Lung microvascular endothelial cell (primary cell): ENCODE results near the gene RELA. TPM values are rescaled to one million over a fixed set of nuclear protein-coding genes. Genes with fewer than 3 reads are reported as not detected.
"Not testable (repeated sequence)": the region's sequence is repeated elsewhere in the genome, so short reads cannot be mapped to it uniquely, and the experiment has no call there.

Source experiments
- DNase-seq, 2 donors: peaks; one replicate each; pipeline versions ENCODE4 v3.0.0 to v3.0.0-alpha.2; 2010; ENCODE audit warnings: low read depth in 2 of 2
- total RNA-seq: library from RNA; depleted of rRNA; stranded (reverse); fragments of >200 nt; gene quantifications from 2 replicates; pipeline ENCODE4 v1.2.1, GENCODE V29; 2014

The RELA gene
- total RNA-seq, 1 donor from 2014 or later: 16.1 TPM

DNA sequence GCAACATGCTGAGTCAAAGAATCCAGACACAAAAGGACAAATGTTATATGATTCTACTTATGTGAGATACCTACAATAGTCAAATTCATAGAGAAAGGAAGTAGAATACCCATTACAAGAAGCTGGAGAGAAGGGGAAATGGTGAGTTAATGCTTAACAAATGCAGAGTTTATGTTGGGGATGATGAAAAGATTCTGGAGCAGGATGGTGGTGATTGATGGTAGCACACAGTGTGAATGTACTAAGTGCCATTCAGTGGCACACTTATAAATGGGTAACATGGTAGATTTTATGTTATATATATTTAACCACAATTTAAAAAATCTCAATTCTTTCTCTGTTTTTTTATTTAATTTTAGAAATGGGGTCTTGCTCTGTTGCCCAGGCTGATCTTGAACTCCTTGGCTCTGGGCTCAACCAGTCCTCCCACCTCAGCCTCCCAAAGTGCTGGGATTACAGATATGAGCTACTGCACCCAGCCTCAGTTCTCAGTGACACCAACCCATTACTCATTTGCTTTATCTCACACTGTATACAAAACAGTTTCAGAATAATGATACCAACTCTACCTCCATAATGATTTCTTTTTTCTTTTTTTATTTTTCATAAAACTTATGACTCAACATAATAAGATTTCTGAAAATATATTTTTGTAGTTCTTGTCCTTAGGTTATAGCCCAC is 9.6 kb upstream of the RELA start:
- DNase-seq: no peak

DNA sequence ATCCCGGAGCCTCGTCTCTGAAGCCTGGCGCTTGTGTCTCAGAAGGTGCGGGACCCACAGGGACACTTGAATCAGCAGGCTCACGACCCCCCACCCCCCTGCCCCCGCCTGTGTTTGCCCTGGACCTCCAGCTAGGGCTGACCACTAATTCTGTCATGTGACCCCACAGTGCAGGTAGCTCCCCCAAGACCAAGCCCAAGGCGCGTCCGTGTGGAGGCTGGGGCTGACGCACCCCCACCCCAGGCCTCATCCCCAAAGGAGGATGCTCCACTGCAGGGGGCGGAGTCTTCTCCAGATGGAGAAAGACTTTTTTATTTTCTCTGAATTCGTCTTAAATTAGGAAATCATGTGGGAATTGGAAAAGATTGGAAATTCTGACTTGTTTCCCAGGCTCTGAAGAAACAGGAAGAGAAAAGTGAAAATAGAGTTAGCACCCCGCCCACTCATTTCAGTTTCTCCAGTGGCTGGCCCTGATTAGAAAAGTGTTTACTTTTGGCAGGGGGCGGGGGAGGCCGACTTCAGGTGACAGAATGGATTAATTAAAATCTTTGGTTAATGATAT is 1.0 kb upstream of the RELA start:
- peak; percentile 51 to 53 for DNase-seq

GRCh38 chr11:65662247-65662798 is 393 bp downstream of the RELA start:
- peak in 1 of 2 donors; percentile 64 for DNase-seq

DNA sequence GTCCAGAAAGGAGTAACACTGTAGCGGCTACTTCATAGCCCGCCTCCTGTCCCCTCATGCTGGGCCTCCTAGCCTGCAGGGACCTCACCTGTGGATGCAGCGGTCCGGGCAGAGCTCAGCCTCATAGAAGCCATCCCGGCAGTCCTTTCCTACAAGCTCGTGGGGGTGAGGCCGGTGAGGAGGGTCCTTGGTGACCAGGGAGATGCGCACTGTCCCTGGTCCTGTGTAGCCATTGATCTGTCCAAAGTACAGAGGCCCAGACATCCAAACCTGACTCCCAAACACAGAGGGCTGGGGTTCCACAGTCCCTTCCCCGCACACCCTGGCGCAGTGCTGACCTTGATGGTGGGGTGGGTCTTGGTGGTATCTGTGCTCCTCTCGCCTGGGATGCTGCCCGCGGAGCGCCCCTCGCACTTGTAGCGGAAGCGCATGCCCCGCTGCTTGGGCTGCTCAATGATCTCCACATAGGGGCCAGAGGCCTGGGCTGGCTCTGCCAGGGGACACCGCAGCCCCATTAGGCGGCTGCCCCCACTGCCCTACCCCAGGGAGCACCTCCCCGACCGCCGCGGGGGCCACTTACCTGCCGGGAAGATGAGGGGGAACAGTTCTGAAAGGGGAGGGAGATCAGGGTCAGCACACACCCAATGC is 993 bp downstream of the RELA start:
- DNase-seq: no peak

DNA sequence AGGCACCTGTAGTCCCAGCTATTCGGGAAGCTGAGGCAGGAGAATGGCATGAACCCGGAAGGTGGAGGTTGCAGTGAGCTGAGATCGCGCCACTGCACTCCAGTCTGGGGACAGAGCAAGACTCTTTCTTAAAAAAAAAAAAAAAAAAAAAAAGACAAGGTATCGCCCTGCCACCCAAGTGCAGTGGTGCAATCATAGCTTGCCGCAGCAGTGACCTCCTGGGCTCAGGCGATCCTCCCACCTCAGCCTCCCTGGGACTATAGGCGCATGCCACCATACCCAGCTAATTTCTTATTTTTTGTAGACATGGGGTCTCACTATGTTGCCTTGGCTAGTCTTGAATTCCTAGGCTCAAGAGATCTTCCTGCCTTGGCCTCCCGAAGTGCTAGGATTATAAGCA is 1.8 kb downstream of the RELA start:
- not testable (repeated sequence) for DNase-seq

DNA sequence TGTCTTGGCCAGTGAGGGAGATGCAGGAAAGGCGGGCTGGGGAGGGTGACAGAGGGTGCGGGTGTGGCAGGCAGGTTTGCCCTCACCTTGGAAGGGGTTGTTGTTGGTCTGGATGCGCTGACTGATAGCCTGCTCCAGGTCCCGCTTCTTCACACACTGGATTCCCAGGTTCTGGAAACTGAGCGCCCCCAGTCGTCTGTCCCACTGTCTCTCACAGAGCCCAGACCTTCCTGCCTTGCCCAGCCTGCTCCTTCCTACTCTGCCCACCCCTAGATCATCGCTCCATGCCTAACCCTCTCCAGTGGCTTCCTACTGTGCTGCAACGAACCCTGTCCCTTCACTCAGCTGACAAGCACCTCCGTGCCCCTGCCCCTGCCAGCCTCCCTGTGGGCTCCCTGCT is 2.7 kb downstream of the RELA start:
- DNase-seq: no peak

DNA sequence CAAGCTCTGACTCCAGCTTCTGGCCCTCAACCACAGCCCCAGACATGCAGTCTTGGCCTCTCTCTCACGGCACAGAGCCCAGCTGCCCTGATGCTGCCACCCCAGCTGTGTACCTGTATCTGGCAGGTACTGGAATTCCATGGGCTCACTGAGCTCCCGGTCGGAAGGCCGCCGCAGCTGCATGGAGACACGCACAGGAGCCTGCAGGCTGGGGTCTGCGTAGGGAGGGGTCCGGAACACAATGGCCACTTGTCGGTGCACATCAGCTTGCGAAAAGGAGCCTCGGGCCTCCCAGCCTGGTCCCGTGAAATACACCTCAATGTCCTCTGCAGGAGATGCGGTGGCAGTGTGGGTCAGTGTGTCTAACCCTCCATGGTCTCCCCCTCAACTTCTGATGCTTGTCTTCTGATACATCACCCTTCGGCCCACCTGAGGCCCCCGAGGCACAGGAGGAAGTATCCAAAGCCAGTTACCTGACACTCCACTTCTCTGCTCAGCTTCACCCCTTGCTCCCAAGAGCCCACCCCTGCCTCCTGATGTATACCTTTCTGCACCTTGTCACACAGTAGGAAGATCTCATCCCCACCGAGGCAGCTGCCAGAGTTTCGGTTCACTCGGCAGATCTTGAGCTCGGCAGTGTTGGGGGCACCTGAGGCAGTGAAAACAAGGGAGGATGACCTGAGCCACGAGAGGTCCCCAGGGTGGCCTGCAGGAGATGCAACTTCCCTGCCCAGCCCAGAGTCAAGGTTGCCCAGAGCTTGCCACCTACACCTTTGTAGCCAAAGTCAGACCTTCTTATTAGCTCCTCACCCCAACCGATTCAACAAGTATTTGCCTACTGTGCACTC is 4.3 kb downstream of the RELA start:
- DNase-seq: no peak

DNA sequence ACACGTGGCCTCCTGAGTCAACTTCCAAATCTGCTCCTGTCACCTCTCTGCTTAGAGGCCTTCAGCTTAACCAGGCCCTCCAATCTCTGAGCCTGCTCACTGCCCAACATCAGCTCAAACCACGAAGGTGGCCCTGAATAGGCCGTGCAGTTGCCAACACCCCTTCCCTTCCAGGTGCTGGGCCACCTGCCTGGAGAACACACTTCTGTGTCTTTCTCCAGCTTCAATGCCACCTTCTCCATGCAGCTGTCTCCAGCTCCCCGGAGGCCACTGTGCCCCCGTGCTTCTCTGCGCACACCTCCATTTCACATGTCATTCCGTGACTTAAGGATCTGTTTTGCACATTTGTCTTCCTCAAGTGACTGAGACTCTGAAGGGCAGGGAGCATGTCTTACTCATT is 5.3 kb downstream of the RELA start:
- no peak for DNase-seq

DNA sequence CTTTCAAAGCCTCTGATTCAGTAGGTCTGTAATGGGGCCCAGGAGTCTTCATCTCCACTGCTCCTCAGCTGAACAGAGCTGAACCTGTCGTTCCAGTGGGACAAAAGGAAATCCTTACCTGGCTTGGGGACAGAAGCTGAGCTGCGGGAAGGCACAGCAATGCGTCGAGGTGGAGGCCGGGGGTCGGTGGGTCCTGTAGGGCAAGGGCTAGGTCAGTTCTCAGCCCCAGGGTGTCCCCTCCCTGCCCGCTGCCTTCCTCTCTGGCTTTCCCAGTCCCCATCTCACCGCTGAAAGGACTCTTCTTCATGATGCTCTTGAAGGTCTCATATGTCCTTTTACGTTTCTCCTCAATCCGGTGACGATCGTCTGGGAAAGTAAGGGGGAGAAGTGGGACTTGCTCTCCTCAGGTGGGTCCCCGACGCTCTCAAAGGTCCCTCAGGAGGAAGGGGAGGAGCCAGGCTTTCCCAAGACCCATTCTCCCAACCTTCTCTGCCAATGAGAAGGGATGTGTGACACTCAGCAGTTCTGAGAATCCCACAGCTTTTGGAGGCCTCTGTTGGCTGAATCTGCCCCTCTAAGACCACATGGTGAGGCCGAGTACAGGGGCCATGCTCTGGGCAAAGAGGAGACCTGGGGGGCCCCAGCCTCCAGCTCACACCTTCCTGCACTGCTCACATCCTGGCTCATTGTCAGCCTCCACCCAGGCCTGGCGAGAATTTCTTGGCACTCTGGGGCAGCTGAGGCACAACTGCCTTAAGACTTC is 7.0 kb downstream of the RELA start:
- no peak for DNase-seq

DNA sequence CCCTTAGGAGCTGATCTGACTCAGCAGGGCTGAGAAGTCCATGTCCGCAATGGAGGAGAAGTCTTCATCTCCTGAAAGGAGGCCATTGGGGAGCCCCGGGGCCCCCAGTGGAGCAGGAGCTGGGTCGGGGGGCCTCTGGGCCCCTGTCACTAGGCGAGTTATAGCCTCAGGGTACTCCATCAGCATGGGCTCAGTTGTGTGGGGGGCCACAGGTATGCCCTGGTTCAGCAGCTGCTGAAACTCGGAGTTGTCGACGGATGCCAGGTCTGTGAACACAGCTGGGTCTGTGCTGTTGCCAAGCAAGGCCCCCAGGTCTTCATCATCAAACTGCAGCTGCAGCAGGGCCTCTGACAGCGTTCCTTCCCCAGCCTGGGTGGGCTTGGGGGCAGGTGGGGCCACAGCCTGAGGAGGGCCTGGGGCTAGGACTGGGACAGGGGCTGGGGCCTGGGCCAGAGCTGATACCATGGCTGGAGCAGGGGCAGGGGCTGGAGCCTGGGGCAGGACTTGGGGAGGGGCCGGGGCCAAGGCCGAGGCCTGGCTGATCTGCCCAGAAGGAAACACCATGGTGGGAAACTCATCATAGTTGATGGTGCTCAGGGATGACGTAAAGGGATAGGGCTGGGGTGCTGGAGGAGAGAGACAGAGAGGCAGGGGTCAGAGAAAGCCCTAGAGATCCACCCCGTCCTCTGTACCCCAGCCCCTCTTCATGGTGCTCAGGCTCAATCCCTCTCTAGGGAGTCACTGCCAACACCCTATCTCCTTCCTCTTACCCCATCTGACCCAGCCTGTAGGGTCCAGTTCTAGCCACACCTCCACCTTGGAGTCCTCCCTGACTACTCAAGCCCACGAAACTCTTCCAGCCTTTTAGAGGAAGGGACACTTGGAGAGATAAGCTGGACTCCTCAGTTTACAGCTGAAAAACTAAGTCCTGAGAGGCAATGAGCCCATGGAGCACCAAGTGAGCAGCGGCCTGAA is 8.1 kb downstream of the RELA start:
- no peak for DNase-seq

DNA sequence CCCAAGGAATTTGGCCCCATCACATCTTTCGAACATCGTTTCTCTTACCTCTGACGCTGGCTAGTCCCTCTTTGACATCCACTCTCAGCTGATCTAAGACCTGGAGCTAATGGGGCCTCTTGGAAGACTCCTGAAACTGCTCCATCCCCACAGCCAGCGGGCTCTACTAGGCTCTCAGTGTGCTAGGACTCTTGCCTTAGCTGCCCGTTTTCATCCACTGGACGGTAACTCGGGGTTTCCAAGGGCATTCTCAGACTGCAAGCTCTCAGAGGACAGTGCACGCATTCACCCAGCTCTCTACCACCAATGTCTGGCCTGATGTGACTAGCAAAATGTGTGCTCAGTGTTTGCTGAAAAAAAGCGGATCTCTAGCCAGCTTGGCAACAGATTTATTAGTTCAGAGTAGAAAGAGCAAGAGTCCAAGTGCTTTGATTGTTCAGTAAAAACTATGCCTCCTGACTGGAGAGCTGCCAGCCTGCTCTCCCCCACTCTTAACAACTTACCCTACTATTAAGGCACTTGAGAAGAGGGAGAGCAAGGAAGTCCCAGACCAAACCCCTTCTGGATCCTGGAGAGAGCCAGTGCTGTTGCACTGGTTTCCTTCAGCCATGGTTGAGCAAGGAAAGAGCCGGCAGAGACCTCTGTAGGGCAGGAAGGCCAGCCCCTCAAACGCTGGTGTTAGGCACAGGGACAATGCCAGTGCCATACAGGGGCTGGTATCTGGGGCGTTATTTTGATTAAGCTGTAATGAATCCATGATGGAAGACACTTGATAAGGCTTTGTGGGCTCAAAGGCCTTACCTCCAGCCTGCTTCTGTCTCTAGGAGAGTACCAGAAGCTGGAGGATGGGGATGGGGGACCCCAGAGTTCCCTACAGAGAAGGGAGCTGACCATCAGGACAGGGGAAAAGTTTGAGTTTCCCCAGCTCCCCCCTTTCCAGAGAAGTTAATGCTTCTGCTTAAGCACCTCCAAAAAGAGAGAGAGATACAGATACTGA is 9.2 kb downstream of the RELA start:
- DNase-seq: peak in 1 of 2 donors; percentile 75

- peak; percentile 96 for DNase-seq
These were observed 10.0 kb downstream of the RELA start for GRCh38 chr11:65652511-65653228.

- DNase-seq: peak; percentile 47 to 49
These were observed 10.9 kb downstream of the RELA start for GRCh38 chr11:65651589-65652510.

- no peak for DNase-seq
These were observed 11.5 kb downstream of the RELA start for GRCh38 chr11:65651339-65651588.

GRCh38 chr11:65650547-65651338 is 12.0 kb downstream of the RELA start:
- no peak for DNase-seq
